ENCODE results near the gene AKR1A1. TPM values are rescaled to one million over a fixed set of nuclear protein-coding genes. Genes with fewer than 3 reads are reported as not detected.

The AKR1A1 gene
- total and polyA plus RNA-seq, 2 experiments from 2014 or later = 186 to 275 TPM

- Histone ChIP-seq H3K36me3 (ENCODE audit: insufficient read depth) (peaks cover 41% of the 10 kb centered on the region), H3F3A (replicated peaks; ENCODE audit: low read depth) (peaks cover 10% of the 10 kb centered on the region), H4K20me1 (replicated peaks; ENCODE audit: insufficient read depth) (peaks cover 38% of the 10 kb centered on the region), H3K27ac (ENCODE audit: low read depth) (no peak overlapping the region), H3K9me2 (ENCODE audit: insufficient read depth) (no peaks in the 10 kb centered on the region), H3K79me2 (replicated peaks; ENCODE audit: insufficient read depth) (peaks cover 80% of the 10 kb centered on the region), H2AFZ (no peak overlapping the region), H3K4me3 (no peak overlapping the region), H3K4me2 (no peak overlapping the region), H3K27me3 (ENCODE audit: insufficient read depth) (no peaks in the 10 kb centered on the region), H3K4me1 (ENCODE audit: insufficient read depth) (peaks cover 10% of the 10 kb centered on the region)
- H3K4me1 Mint-ChIP-seq = peaks cover 15% of the 10 kb centered on the region
- no peak for TF ChIP-seq POLR2AphosphoS5 (IDR thresholded peaks at IDR 0.05; ENCODE audit: low read depth)
- TF ChIP-seq ZNF331 (CRISPR knock-in tag; IDR thresholded peaks at IDR 0.05; ENCODE audit: low read depth) = no peak
- TF ChIP-seq ZNF462 (CRISPR knock-in tag; IDR thresholded peaks at IDR 0.05) = no peak
- no peak for TF ChIP-seq REST (IDR thresholded peaks at IDR 0.05; ENCODE audit: unreplicated experiment)
- TF ChIP-seq ZNF114 (CRISPR knock-in tag; IDR thresholded peaks at IDR 0.05) = no peak
- TF ChIP-seq JUNB (IDR thresholded peaks at IDR 0.05; ENCODE audit: unreplicated experiment) = no peak
- TF ChIP-seq EZH2phosphoT487 (IDR thresholded peaks at IDR 0.05; ENCODE audit: unreplicated experiment) = no peak
- no peak for TF ChIP-seq EZH2 (IDR thresholded peaks at IDR 0.05; ENCODE audit: low read depth, unreplicated experiment)
- H3K27ac Mint-ChIP-seq = no peak overlapping the region
- peaks cover 6% of the 10 kb centered on the region for H3K27me3 Mint-ChIP-seq (ENCODE audit: insufficient read depth, low read depth, poor library complexity)
- peaks cover 55% of the 10 kb centered on the region for H3K36me3 Mint-ChIP-seq (ENCODE audit: low read depth)
- no peaks in the 10 kb centered on the region for H3K9me3 Mint-ChIP-seq
- DNase-seq (ENCODE audit: low spot score) (no peak), ATAC-seq (no peak)
- no peak overlapping the region for H3K4me3 Mint-ChIP-seq
These were observed 3.6 kb downstream of the AKR1A1 start for GRCh38 chr1:45554198-45554597.
